ENCODE results near the gene EID3.
"Not testable (repeated sequence)": the region's sequence is repeated elsewhere in the genome, so short reads cannot be mapped to it uniquely, and the experiment has no call there.

The EID3 gene

GRCh38 chr12:104303538-104304151 lies at the start of gene EID3:
EID3 (plus strand) TSS chr12:104303739; CDS start chr12:104303935, 196 bp downstream.
- POLR2A ChIA-PET = interaction anchor here (0.5 to 1.4 kb wide), 2 partner anchors 16 to 26 kb away, joined by 3 to 6 read pairs; no protein-coding TSS in a partner anchor

GRCh38 chr12:104257913-104258472 lies 45.5 kb upstream of the EID3 start:
- no peak for DNase-seq (ENCODE audit: extremely low spot score)
- ChIA-PET CTCF (no interaction called here), POLR2A (interaction anchor here (1.1 kb wide), 1 partner anchor 34 kb away, joined by 5 read pairs; no protein-coding TSS in a partner anchor)
- TF ChIP-seq SP1 (IDR thresholded peaks at IDR 0.05) (no peak), HDGF (IDR thresholded peaks at IDR 0.05; ENCODE audit: borderline replicate concordance) (no peak), ARNT (IDR thresholded peaks at IDR 0.05) (no peak), BHLHE40 (IDR thresholded peaks at IDR 0.05; ENCODE audit: borderline replicate concordance) (no peak), TARDBP (IDR thresholded peaks at IDR 0.05) (no peak), FOXA1 (IDR thresholded peaks at IDR 0.05) (no peak), ELF4 (IDR thresholded peaks at IDR 0.05) (no peak)

More at GRCh38 chr12:104303538-104304151, at the start of gene EID3:
- DNase-seq (ENCODE audit: extremely low spot score) = no peak
- TF ChIP-seq BHLHE40 (IDR thresholded peaks at IDR 0.05; ENCODE audit: borderline replicate concordance) (no peak), HDGF (IDR thresholded peaks at IDR 0.05; ENCODE audit: borderline replicate concordance) (no peak), SUZ12 (IDR thresholded peaks at IDR 0.05) (no peak), FOXA1 (IDR thresholded peaks at IDR 0.05) (no peak), ARNT (IDR thresholded peaks at IDR 0.05) (no peak), ZNF384 (IDR thresholded peaks at IDR 0.05) (no peak), NFRKB (IDR thresholded peaks at IDR 0.05) (no peak), FOXM1 (IDR thresholded peaks at IDR 0.05; ENCODE audit: borderline replicate concordance) (no peak), SP1 (IDR thresholded peaks at IDR 0.05) (no peak), LEF1 (IDR thresholded peaks at IDR 0.05; ENCODE audit: borderline replicate concordance) (no peak), CTBP1 (IDR thresholded peaks at IDR 0.05; ENCODE audit: borderline replicate concordance) (no peak), TARDBP (IDR thresholded peaks at IDR 0.05) (no peak), PKNOX1 (IDR thresholded peaks at IDR 0.05) (no peak)
- CTCF ChIA-PET = no interaction called here

GRCh38 chr12:104258476-104259067 lies 45.0 kb upstream of the EID3 start:
- DNase-seq (ENCODE audit: extremely low spot score) = no peak
- POLR2A ChIA-PET = no interaction called here
- TF ChIP-seq SP1 (IDR thresholded peaks at IDR 0.05) (no peak), BHLHE40 (IDR thresholded peaks at IDR 0.05; ENCODE audit: borderline replicate concordance) (no peak), TARDBP (IDR thresholded peaks at IDR 0.05) (no peak), PKNOX1 (IDR thresholded peaks at IDR 0.05) (no peak), FOXA1 (IDR thresholded peaks at IDR 0.05) (no peak), NFRKB (IDR thresholded peaks at IDR 0.05) (no peak), HDGF (IDR thresholded peaks at IDR 0.05; ENCODE audit: borderline replicate concordance) (no peak), ARNT (IDR thresholded peaks at IDR 0.05) (no peak), LEF1 (IDR thresholded peaks at IDR 0.05; ENCODE audit: borderline replicate concordance) (no peak), ELF4 (IDR thresholded peaks at IDR 0.05) (no peak), L3MBTL2 (conservative IDR thresholded peaks at IDR 0.05) (no peak), CTBP1 (IDR thresholded peaks at IDR 0.05; ENCODE audit: borderline replicate concordance) (no peak), FOXK2 (IDR thresholded peaks at IDR 0.05) (no peak), SUZ12 (IDR thresholded peaks at IDR 0.05) (no peak), ZNF384 (IDR thresholded peaks at IDR 0.05) (no peak), FOXM1 (IDR thresholded peaks at IDR 0.05; ENCODE audit: borderline replicate concordance) (no peak)
- CTCF ChIA-PET = no interaction called here

- no peak for DNase-seq (ENCODE audit: extremely low spot score)
- ChIA-PET POLR2A (interaction anchor here (0.7 kb wide), 1 partner anchor 25 kb away, joined by 3 read pairs; no protein-coding TSS in a partner anchor), CTCF (no interaction called here)
- TF ChIP-seq ARNT (IDR thresholded peaks at IDR 0.05) (no peak), FOXA1 (IDR thresholded peaks at IDR 0.05) (no peak), L3MBTL2 (conservative IDR thresholded peaks at IDR 0.05) (no peak)
These were observed 40.5 kb upstream of the EID3 start for GRCh38 chr12:104263026-104263425.

GRCh38 chr12:104263580-104264358 lies 39.8 kb upstream of the EID3 start:
- ChIA-PET CTCF (no interaction called here), POLR2A (interaction anchor here (0.7 kb wide), 1 partner anchor 24 kb away, joined by 3 read pairs; no protein-coding TSS in a partner anchor)
- no peak for TF ChIP-seq TARDBP (IDR thresholded peaks at IDR 0.05)
- no peak for TF ChIP-seq FOXM1 (IDR thresholded peaks at IDR 0.05; ENCODE audit: borderline replicate concordance)
- TF ChIP-seq L3MBTL2 (conservative IDR thresholded peaks at IDR 0.05) = no peak
- no peak for TF ChIP-seq BHLHE40 (IDR thresholded peaks at IDR 0.05; ENCODE audit: borderline replicate concordance)
- no peak for TF ChIP-seq ZNF384 (IDR thresholded peaks at IDR 0.05)
- TF ChIP-seq CTBP1 (IDR thresholded peaks at IDR 0.05; ENCODE audit: borderline replicate concordance) = no peak
- TF ChIP-seq SUZ12 (IDR thresholded peaks at IDR 0.05) = no peak
- no peak for TF ChIP-seq LEF1 (IDR thresholded peaks at IDR 0.05; ENCODE audit: borderline replicate concordance)
- TF ChIP-seq FOXK2 (IDR thresholded peaks at IDR 0.05) = no peak
- DNase-seq (ENCODE audit: extremely low spot score) = no peak

- POLR2A ChIA-PET; CTCF ChIA-PET; DNase-seq (ENCODE audit: extremely low spot score): not testable (repeated sequence)
These were observed 38.1 kb upstream of the EID3 start for GRCh38 chr12:104265436-104265835.
